Measurements from ENCODE around the gene TMEM272.

- TF ChIP-seq USF2 (IDR thresholded peaks at IDR 0.05; ENCODE audit: low read depth, low read length): peak; percentile 75; the same call in 1 of the 2 replicates
- no peak for TF ChIP-seq POLR2A (IDR thresholded peaks at IDR 0.05; ENCODE audit: low read depth, low read length)
- no peak for TF ChIP-seq BHLHE40 (IDR thresholded peaks at IDR 0.05; ENCODE audit: low read depth, low read length)
- no peak for TF ChIP-seq CTCF (conservative IDR thresholded peaks at IDR 0.05; ENCODE audit: low read depth, low read length)
- no peak for TF ChIP-seq CEBPB (IDR thresholded peaks at IDR 0.05; ENCODE audit: low read depth, low read length)
- no peak for TF ChIP-seq FOS (IDR thresholded peaks at IDR 0.05; ENCODE audit: low read depth, low read length)
- no peak for TF ChIP-seq MXI1 (IDR thresholded peaks at IDR 0.05; ENCODE audit: borderline replicate concordance, low read depth, low read length)
- TF ChIP-seq ELK1 (IDR thresholded peaks at IDR 0.05; ENCODE audit: borderline replicate concordance, low read depth, low read length): no peak
- TF ChIP-seq RFX5 (IDR thresholded peaks at IDR 0.05; ENCODE audit: low read depth, low read length): no peak
- TF ChIP-seq RAD21 (IDR thresholded peaks at IDR 0.05; ENCODE audit: low read length): no peak
- TF ChIP-seq SMC3 (IDR thresholded peaks at IDR 0.05; ENCODE audit: low read depth, low read length): no peak
- TF ChIP-seq RCOR1 (IDR thresholded peaks at IDR 0.05; ENCODE audit: insufficient replicate concordance, low read length): no peak
- no peak for TF ChIP-seq CHD1 (IDR thresholded peaks at IDR 0.05; ENCODE audit: low read depth, low read length)
Measured at GRCh38 chr13:51818781-51819511, 26.0 kb downstream of the TMEM272 start.
